Cardiac septum (tissue), 1 donor: ENCODE measurements around the gene KCNQ5. TPM values are rescaled to one million over a fixed set of nuclear protein-coding genes. Genes with fewer than 3 reads are reported as not detected.

Source experiments
- DNase-seq: peaks from one replicate; pipeline ENCODE4 v3.0.0-alpha.2; 2020; ENCODE audit warnings: low spot score
- intact Hi-C: fragments of 100-400 bp; cut with DNase I; formaldehyde crosslinking; loops from one replicate; pipeline ENCODE4 v1.14.0; 2022
- total RNA-seq: library from RNA; stranded (reverse); fragmentation: NEBNext Ultra II Directional; extraction: Animal tissue kit (Norgen Biotek cat#: 25700); gene quantifications from one replicate; pipeline ENCODE4 v1.2.1, GENCODE V29; 2021
- donor health status: DM: no; HTN: no; CAD: no.

KCNQ5 gene
- total RNA-seq, 1 donor from 2014 or later = not detected

- DNase-seq = no peak
- intact Hi-C loops = no loop called here
Observed at GRCh38 chr6:73073238-73073637, 451.4 kb downstream of the KCNQ5 start.

- no peak for DNase-seq
- intact Hi-C loops = no loop called here
Observed at GRCh38 chr6:73074175-73074574, 452.3 kb downstream of the KCNQ5 start.

GRCh38 chr6:73076211-73076954 lies 454.5 kb downstream of the KCNQ5 start:
- DNase-seq = no peak
- intact Hi-C loops = no loop called here

- intact Hi-C loops = no loop called here
- DNase-seq = no peak
Observed at GRCh38 chr6:73078333-73078862, 456.5 kb downstream of the KCNQ5 start.

GRCh38 chr6:73078908-73079610 lies 457.2 kb downstream of the KCNQ5 start:
- intact Hi-C loops = no loop called here
- DNase-seq = no peak

GRCh38 chr6:73079611-73079955 lies 457.7 kb downstream of the KCNQ5 start:
- intact Hi-C loops = no loop called here
- no peak for DNase-seq

- intact Hi-C loops = no loop called here
Observed at GRCh38 chr6:73079978-73080377, 458.1 kb downstream of the KCNQ5 start.

GRCh38 chr6:73081955-73082354 lies 460.1 kb downstream of the KCNQ5 start:
- no peak for DNase-seq

More at GRCh38 chr6:73079978-73080377, 458.1 kb downstream of the KCNQ5 start:
- no peak for DNase-seq

GRCh38 chr6:73083886-73084285 lies 462.0 kb downstream of the KCNQ5 start:
- intact Hi-C loops = no loop called here
- no peak for DNase-seq

More at GRCh38 chr6:73081955-73082354, 460.1 kb downstream of the KCNQ5 start:
- intact Hi-C loops = no loop called here

- DNase-seq = no peak
- intact Hi-C loops = no loop called here
Observed at GRCh38 chr6:73085443-73085871, 463.6 kb downstream of the KCNQ5 start.

- intact Hi-C loops = no loop called here
- no peak for DNase-seq
Observed at GRCh38 chr6:73086726-73087125, 464.9 kb downstream of the KCNQ5 start.

- intact Hi-C loops = no loop called here
- DNase-seq = no peak
Observed at GRCh38 chr6:73088138-73088813, 466.4 kb downstream of the KCNQ5 start.

GRCh38 chr6:73104921-73105320 lies 483.1 kb downstream of the KCNQ5 start:
- intact Hi-C loops = no loop called here
- no peak for DNase-seq

GRCh38 chr6:73107016-73107415 lies 485.2 kb downstream of the KCNQ5 start:
- intact Hi-C loops = no loop called here
- no peak for DNase-seq

- intact Hi-C loops = no loop called here
- DNase-seq = no peak
Observed at GRCh38 chr6:73108949-73109348, 487.1 kb downstream of the KCNQ5 start.

- intact Hi-C loops = no loop called here
- no peak for DNase-seq
Observed at GRCh38 chr6:73109659-73110058, 487.8 kb downstream of the KCNQ5 start.

GRCh38 chr6:73116330-73116729 lies 494.5 kb downstream of the KCNQ5 start:
- intact Hi-C loops = no loop called here
- no peak for DNase-seq

- intact Hi-C loops = no loop called here
- DNase-seq = no peak
Observed at GRCh38 chr6:73121421-73121993, 499.6 kb downstream of the KCNQ5 start.

GRCh38 chr6:73123632-73124329 lies 501.9 kb downstream of the KCNQ5 start:
- no peak for DNase-seq
- intact Hi-C loops = no loop called here
